ENCODE results near the gene CFAP157.
A peak's percentile ranks its signal among the peaks of the same experiment; 100 is the strongest.
"Not testable (repeated sequence)": the region's sequence is repeated elsewhere in the genome, so short reads cannot be mapped to it uniquely, and the experiment has no call there.

CFAP157 gene

GRCh38 chr9:127735530-127736185 lies 28.9 kb downstream of the CFAP157 start:
- no peak for DNase-seq (ENCODE audit: low spot score)

- DNase-seq (ENCODE audit: low spot score): no peak
These were observed 31.9 kb downstream of the CFAP157 start for GRCh38 chr9:127738666-127739065.

GRCh38 chr9:127739614-127740330 lies 33.0 kb downstream of the CFAP157 start:
- DNase-seq (ENCODE audit: low spot score): no peak

- DNase-seq (ENCODE audit: low spot score): peak; percentile 54
These were observed 35.1 kb downstream of the CFAP157 start for GRCh38 chr9:127741831-127742434.

- peak; percentile 88 for DNase-seq (ENCODE audit: low spot score)
These were observed 35.8 kb downstream of the CFAP157 start for GRCh38 chr9:127742435-127743088.

GRCh38 chr9:127744398-127745110 lies 37.8 kb downstream of the CFAP157 start:
- DNase-seq (ENCODE audit: low spot score): no peak

GRCh38 chr9:127746959-127747569 lies 40.3 kb downstream of the CFAP157 start:
- no peak for DNase-seq (ENCODE audit: low spot score)

- no peak for DNase-seq (ENCODE audit: low spot score)
These were observed 42.5 kb downstream of the CFAP157 start for GRCh38 chr9:127749090-127749787.

GRCh38 chr9:127751269-127752054 lies 44.7 kb downstream of the CFAP157 start:
- DNase-seq (ENCODE audit: low spot score): peak; percentile 70

GRCh38 chr9:127753148-127753547 lies 46.4 kb downstream of the CFAP157 start:
- no peak for DNase-seq (ENCODE audit: low spot score)

GRCh38 chr9:127753622-127754021 lies 46.8 kb downstream of the CFAP157 start:
- DNase-seq (ENCODE audit: low spot score): no peak

GRCh38 chr9:127754099-127755060 lies 47.6 kb downstream of the CFAP157 start:
- peak; percentile 76 for DNase-seq (ENCODE audit: low spot score)

- DNase-seq (ENCODE audit: low spot score): no peak
These were observed 48.6 kb downstream of the CFAP157 start for GRCh38 chr9:127755061-127756060.

GRCh38 chr9:127756233-127756632 lies 49.4 kb downstream of the CFAP157 start:
- no peak for DNase-seq (ENCODE audit: low spot score)

- DNase-seq (ENCODE audit: low spot score): not testable (repeated sequence)
These were observed 50.0 kb downstream of the CFAP157 start for GRCh38 chr9:127756776-127757175.

GRCh38 chr9:127758843-127759242 lies 52.1 kb downstream of the CFAP157 start:
- DNase-seq (ENCODE audit: low spot score): no peak

- no peak for DNase-seq (ENCODE audit: low spot score)
These were observed 54.3 kb downstream of the CFAP157 start for GRCh38 chr9:127761061-127761460.

GRCh38 chr9:127761491-127761956 lies 54.7 kb downstream of the CFAP157 start:
- no peak for DNase-seq (ENCODE audit: low spot score)

Measured in GM03348 (cell line).